SU-DHL-6 (cell line): ENCODE measurements around the gene POGLUT3.

Experiments used
- H2AFZ ChIP-seq: fragments of 200-600 bp; sonication (generic); 2 replicates; pipeline ENCODE4 v1.6.1; 2014; ENCODE audit warnings: low read depth, mild to moderate bottlenecking, moderate library complexity, mixed read lengths, antibody characterized with exemption, low read length; ENCODE audit not compliant: severe bottlenecking
- H3F3A ChIP-seq: fragments of 200-600 bp; shearing (Covaris generic); 2 replicates; pipeline ENCODE4 v1.6.0; 2016; ENCODE audit warnings: antibody characterized with exemption, mild to moderate bottlenecking; ENCODE audit not compliant: insufficient read depth
- H3K27ac ChIP-seq: fragments of 200-600 bp; sonication (generic); 2 replicates; pipeline ENCODE4 v1.5.1; 2016; ENCODE audit warnings: low read depth, mild to moderate bottlenecking, low read length, moderate library complexity, mixed read lengths
- H3K27me3 ChIP-seq: fragments of 200-600 bp; sonication (generic), shearing (Covaris generic); 2 replicates; pipeline ENCODE4 v1.6.0; 2014; ENCODE audit warnings: mild to moderate bottlenecking, low read length
- H3K36me3 ChIP-seq: fragments of 200-600 bp; sonication (generic); 2 replicates; pipeline ENCODE4 v1.6.1; 2014; ENCODE audit warnings: mild to moderate bottlenecking, low read length, mixed read lengths
- H3K4me2 ChIP-seq: fragments of 300-600, 200-600 bp; shearing (Covaris generic), sonication (generic); 2 replicates; pipeline ENCODE4 v1.6.0; 2014; ENCODE audit warnings: low read length, low read depth, mild to moderate bottlenecking; ENCODE audit not compliant: poor library complexity, severe bottlenecking
- H3K4me3 ChIP-seq: fragments of 200-600 bp; sonication (generic); 2 replicates; pipeline ENCODE4 v1.5.1; 2014; ENCODE audit warnings: antibody characterized with exemption, low read length, mild to moderate bottlenecking, mixed read lengths; ENCODE audit not compliant: insufficient read depth, poor library complexity, severe bottlenecking
- H3K79me2 ChIP-seq: fragments of 200-600 bp; sonication (generic); 2 replicates; pipeline ENCODE4 v1.6.1; 2014; ENCODE audit warnings: mild to moderate bottlenecking, low read length, moderate library complexity; ENCODE audit not compliant: insufficient read depth
- H3K9ac ChIP-seq: fragments of 200-600 bp; sonication (generic); 2 replicates; pipeline ENCODE4 v1.7.0; 2014; ENCODE audit warnings: mild to moderate bottlenecking, low read length
- H3K9me2 ChIP-seq: fragments of 200-600 bp; sonication (generic); replicated peaks from 2 replicates; pipeline ENCODE4 v1.6.1; 2014; ENCODE audit warnings: low read length; ENCODE audit not compliant: insufficient read depth
- H3K9me3 ChIP-seq: fragments of 200-600 bp; sonication (generic); 2 replicates; pipeline ENCODE4 v1.6.1; 2014; ENCODE audit warnings: low read length, mixed read lengths; ENCODE audit not compliant: insufficient read depth
- H4K20me1 ChIP-seq: fragments of 200-600 bp; sonication (generic); 2 replicates; pipeline ENCODE4 v1.6.1; 2014; ENCODE audit warnings: low read depth, mild to moderate bottlenecking, antibody characterized with exemption, low read length, moderate library complexity, mixed read lengths
- EZH2phosphoT487 ChIP-seq: fragments of 200-600 bp; sonication (generic), shearing (Covaris generic); conservative IDR thresholded peaks from 2 replicates; pipeline ENCODE4 v1.6.1; 2018; ENCODE audit warnings: mild to moderate bottlenecking, antibody characterized with exemption, low read length, moderate library complexity, mixed read lengths
- TF ChIP-seq, protein P1 (sequence below): fragments of 200-600 bp; sonication (generic); IDR thresholded peaks from one replicate; pipeline ENCODE4 v1.5.1; 2017; ENCODE audit warnings: antibody characterized with exemption, mild to moderate bottlenecking, low read length, moderate library complexity; ENCODE audit not compliant: insufficient read depth, poor library complexity, severe bottlenecking

Gene POGLUT3

GRCh38 chr11:108494182-108494581, 4.0 kb downstream of the POGLUT3 start:
- Histone ChIP-seq H4K20me1 (no peaks in the 10 kb centered on the region), H3K4me3 (no peak overlapping the region), H3K9ac (no peak overlapping the region), H3K79me2 (no peaks in the 10 kb centered on the region), H3K9me2 (no peaks in the 10 kb centered on the region), H2AFZ (no peak overlapping the region), H3K27ac (no peak overlapping the region), H3F3A (no peaks in the 10 kb centered on the region), H3K36me3 (no peaks in the 10 kb centered on the region), H3K27me3 (no peaks in the 10 kb centered on the region), H3K9me3 (no peaks in the 10 kb centered on the region), H3K4me2 (no peak overlapping the region)
- TF ChIP-seq, protein P1, sequence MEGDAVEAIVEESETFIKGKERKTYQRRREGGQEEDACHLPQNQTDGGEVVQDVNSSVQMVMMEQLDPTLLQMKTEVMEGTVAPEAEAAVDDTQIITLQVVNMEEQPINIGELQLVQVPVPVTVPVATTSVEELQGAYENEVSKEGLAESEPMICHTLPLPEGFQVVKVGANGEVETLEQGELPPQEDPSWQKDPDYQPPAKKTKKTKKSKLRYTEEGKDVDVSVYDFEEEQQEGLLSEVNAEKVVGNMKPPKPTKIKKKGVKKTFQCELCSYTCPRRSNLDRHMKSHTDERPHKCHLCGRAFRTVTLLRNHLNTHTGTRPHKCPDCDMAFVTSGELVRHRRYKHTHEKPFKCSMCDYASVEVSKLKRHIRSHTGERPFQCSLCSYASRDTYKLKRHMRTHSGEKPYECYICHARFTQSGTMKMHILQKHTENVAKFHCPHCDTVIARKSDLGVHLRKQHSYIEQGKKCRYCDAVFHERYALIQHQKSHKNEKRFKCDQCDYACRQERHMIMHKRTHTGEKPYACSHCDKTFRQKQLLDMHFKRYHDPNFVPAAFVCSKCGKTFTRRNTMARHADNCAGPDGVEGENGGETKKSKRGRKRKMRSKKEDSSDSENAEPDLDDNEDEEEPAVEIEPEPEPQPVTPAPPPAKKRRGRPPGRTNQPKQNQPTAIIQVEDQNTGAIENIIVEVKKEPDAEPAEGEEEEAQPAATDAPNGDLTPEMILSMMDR: no peak
- TF ChIP-seq EZH2phosphoT487: no peak

DNA sequence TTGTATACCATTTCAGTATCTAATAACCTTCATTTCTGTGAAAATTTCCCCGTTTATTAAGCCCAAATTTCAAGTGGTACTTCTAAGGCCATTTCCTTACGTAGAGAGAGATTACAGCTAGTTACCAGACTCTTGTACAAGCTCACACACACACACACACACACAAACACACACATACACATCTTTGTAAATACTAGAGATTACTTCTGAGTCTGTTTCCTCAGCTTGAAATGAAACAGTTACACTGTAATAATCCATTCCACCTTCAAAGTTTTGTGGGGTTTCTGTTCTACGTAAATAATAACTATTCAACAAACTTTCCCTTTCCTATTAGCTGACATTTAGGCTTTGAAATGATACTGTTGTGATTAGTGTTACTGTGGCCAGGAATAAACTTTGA, 6.2 kb downstream of the POGLUT3 start:
- no peak overlapping the region for H3K4me3 ChIP-seq
- H3K27me3 ChIP-seq: no peaks in the 10 kb centered on the region
- H3K36me3 ChIP-seq: no peaks in the 10 kb centered on the region
- H3K79me2 ChIP-seq: no peaks in the 10 kb centered on the region
- no peak overlapping the region for H3K4me2 ChIP-seq
- H3K9ac ChIP-seq: no peak overlapping the region
- no peaks in the 10 kb centered on the region for H3F3A ChIP-seq
- H3K9me2 ChIP-seq: no peaks in the 10 kb centered on the region
- no peaks in the 10 kb centered on the region for H4K20me1 ChIP-seq
- TF ChIP-seq, protein P1: no peak
- no peak for TF ChIP-seq EZH2phosphoT487
- H2AFZ ChIP-seq: no peak overlapping the region
- no peak overlapping the region for H3K27ac ChIP-seq
- no peaks in the 10 kb centered on the region for H3K9me3 ChIP-seq

DNA sequence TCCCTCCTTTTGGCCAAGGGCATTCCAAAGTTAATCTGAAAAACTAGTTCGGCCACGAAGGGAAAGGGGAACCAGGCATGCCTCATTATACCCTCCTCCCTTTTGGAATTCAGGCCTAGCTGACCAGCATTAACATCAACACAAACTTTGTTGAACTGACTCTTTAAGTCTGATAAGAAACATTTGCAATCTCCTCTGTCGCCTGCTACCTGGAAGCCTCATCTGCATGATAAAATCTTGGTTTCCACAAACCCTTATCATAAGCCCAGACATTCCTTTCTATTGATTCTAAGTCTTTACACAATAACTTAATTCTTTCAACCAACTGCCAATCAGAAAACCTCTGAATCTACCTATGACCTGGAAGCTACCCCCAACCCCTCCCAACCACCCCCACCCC, 11.4 kb downstream of the POGLUT3 start:
- Histone ChIP-seq H3K4me2 (no peak overlapping the region), H3K4me3 (no peak overlapping the region), H4K20me1 (no peaks in the 10 kb centered on the region), H3K9ac (no peak overlapping the region), H3K36me3 (no peaks in the 10 kb centered on the region), H3K79me2 (no peaks in the 10 kb centered on the region), H3K27ac (no peak overlapping the region), H3K9me2 (no peaks in the 10 kb centered on the region), H3K27me3 (no peaks in the 10 kb centered on the region), H2AFZ (no peak overlapping the region), H3K9me3 (no peaks in the 10 kb centered on the region), H3F3A (no peaks in the 10 kb centered on the region)
- TF ChIP-seq, protein P1: no peak
- no peak for TF ChIP-seq EZH2phosphoT487

DNA sequence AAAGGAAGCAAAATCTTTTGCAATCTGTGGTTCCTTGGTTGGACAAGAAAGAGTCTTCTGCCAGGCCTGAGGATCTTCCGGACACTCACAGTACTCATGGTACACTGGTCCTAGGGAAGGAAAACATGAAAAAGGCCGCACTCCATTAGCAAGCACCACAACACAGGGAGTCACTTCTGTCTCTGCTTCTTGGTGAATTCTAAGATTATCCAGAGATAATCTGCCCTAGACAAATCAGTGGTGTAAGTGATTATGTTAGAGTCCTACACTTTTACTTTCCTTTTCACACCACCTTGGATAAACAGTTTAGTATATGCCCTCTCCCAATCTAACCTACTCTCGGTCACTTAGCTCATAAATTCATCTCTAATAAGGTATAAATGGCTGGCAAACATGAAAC, 11.9 kb downstream of the POGLUT3 start:
- H3K9ac ChIP-seq: no peak overlapping the region
- H4K20me1 ChIP-seq: no peaks in the 10 kb centered on the region
- H3K9me3 ChIP-seq: no peaks in the 10 kb centered on the region
- no peaks in the 10 kb centered on the region for H3K9me2 ChIP-seq
- no peak for TF ChIP-seq EZH2phosphoT487
- TF ChIP-seq, protein P1: no peak
- no peaks in the 10 kb centered on the region for H3K36me3 ChIP-seq
- H3K79me2 ChIP-seq: no peaks in the 10 kb centered on the region
- no peak overlapping the region for H3K27ac ChIP-seq
- H3K27me3 ChIP-seq: no peaks in the 10 kb centered on the region
- no peak overlapping the region for H3K4me2 ChIP-seq
- no peak overlapping the region for H3K4me3 ChIP-seq
- H2AFZ ChIP-seq: no peak overlapping the region
- H3F3A ChIP-seq: no peaks in the 10 kb centered on the region
